DMS114 treated with DMSO at 0.1 percent for 48 hours (cell line): Measurements from ENCODE around the gene POLR3H.
"Not testable (repeated sequence)": the region's sequence is repeated elsewhere in the genome, so short reads cannot be mapped to it uniquely, and the experiment has no call there.

Experiments
- DNase-seq: peaks from one replicate; lab custom pipeline; 2025; ENCODE audit not compliant: unreplicated experiment; lab: John Stamatoyannopoulos, UW

The POLR3H gene

DNA sequence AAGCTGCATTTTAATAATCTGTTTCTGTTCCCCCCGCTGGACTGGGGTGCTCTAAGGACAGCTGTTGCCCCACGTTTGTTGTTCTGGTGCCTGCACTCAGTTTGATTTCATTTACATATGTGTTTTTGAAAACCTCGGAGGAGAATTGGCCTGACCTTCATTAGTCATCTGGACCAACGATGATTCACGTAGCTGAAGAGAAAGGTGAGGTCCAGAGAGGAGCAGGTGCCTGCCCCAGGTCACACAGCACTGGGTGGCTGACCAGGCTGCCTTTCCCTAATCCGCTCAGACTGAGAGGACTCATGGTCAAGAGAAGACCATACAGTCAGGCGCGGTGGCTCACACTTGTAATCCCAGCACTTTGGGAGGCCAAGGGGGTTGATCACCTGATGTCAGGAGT, 20.3 kb upstream of the POLR3H start:
- DNase-seq = no peak

DNA sequence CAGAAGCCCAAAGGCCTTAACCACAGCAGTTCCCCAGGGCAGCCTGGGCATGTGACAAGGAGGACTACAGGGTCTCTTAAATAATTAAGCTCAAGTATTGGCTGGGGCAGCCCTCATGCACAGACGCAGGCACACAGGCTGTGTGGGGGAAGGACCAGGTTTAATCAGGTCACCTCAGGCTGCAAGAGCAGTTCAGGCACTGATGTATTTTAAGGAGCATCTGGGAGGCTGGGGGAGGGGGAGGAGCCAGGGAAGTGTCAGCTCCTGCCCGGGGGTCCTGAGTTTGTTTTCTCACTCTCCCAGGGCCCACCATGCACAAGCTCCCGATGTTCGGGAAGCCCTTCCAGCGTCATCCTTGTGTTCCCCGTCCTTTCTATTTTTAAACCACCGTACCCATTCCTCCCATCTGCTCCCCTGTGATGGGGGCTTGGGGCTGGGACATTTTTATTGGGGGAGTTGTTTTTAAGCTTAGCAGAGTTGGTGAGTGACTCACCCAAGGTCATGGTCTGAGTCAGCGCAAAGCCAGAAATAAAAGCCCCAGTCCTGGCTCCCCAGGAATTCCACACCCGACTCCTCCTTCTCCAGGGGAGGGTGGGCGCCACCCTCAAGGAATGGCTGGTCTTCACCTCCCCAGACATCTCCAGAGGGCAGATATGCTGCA, 18.9 kb upstream of the POLR3H start:
- DNase-seq = no peak

DNA sequence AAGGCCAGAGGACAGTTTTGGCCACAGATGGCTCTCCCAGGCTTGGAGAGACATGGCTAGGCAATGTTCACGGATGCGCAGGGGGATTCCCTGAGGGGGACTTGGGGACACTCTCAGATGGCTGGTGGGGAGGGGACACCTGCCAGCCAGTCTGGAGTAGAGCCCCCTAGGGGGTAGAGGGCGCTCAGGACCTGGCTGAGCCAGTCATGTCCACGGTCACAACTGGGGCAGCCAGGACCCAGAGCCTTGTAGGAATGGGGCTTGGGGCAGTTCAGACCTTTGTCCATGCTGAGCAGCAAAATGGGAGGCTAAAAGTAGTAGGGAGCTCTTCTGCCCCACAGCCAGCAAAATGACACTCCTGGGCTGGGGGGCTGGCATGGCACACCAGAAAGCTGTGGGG, 18.2 kb upstream of the POLR3H start:
- DNase-seq = no peak

DNA sequence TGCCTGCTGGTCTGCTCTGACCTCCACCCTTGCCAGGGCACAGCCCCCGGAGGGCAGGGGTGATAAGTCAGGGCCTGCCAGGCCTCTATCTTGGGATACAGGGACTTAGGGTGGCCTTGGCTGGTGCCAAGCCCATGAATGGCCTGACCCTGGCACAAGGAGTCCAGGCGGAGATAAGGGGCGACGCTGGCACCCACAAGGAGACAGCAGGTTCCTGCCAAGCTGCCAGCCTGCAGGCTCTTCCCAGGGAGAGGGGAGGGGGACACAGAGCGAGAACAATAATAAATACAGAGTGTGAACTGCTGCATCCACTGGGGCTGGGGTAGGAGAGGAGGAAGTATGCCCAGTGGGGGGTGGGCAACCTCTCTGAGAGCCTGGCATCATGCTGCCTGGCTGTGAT, 17.5 kb upstream of the POLR3H start:
- no peak for DNase-seq

DNA sequence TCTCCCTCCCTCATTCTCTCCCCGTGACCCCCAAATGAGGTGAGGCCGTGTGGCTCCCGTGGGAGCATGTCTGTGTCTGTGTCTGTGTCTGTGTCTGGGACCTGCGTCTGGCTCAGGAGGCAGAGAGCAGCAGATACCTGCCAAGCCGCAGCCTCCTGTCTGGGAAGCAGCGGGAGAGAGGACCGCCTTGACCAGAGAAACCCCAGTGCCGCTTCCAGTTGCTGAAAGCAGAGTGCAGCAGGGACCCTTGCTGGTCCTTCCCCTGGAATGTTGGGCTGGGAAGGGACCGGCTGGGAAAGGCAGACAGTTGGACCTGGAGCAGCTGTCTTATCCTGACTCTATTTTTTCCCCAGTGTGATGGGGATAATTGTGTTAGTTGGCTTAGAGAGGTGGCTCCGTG, 17.1 kb upstream of the POLR3H start:
- DNase-seq = no peak

DNA sequence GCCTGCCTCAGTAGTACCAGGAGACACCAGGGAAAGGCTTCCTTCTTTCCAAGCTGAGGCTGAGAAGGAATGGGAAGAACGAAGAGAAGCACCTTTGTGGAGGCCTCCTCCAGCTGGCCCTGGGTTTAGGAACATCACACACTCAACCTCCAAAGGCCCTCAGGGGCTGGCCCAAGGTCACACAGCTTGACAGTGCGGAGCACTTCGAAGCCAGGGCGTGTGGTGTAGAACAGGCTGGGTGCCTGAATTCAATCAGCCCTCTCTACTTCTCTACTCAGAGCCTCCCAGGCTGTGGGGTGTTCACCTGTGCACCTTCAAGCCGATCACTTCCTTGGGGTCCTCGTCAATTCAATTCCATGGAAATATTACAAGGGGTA, 15.8 kb upstream of the POLR3H start:
- DNase-seq = no peak

- not testable (repeated sequence) for DNase-seq
Measured at GRCh38 chr22:41558241-41558630, 14.0 kb upstream of the POLR3H start.

- DNase-seq = no peak
Measured at GRCh38 chr22:41557401-41558240, 13.4 kb upstream of the POLR3H start.

DNA sequence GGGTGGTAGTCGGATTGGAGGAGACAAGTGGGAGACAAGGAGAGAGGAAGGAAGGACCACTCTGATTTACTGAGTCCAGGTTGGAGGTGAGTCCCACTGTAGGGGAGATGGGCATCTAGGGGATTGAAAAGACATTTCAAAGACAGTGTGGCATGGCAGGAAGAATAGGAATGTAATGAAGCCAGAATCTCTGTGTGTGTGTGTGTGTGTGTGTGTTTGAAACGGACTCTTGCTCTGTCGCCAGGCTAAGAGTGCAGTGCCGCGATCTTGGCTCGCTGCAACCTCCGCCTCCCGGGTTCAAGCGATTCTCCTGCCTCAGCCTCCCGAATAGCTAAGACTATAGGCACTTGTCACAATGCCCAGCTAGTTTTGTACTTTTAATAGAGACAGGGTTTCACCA, 12.3 kb upstream of the POLR3H start:
- DNase-seq = no peak

DNA sequence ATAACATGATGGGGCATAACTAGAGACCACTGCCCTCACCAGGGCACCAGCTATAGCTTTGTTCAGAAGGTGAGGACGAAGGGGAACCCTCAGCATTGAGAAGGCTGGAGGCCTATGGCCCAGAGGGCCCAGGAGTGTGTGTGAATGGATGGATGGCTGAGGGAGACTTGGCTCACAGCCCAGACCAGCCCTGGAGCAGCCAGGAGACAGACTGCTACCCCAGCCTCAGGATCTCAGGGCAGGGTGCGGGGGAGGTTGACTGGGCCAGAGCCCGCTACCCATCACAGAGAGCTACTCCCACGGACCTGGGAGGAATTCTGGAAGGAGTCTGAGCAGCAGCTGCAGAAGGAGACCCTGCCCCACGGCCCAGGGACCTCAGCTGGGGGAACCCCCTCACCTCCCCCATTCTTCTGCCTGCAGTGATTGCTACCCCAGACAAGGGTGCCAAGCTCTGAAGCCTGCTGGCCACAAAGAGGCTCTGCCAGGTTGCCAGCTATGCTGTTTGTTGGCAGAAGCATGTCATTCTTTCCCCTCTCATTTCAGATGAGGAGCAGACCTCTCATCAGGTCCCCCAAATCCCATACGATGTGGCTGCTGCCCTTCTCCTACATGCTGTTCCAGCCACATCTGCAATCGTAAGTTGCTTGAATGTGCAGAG, 11.2 kb upstream of the POLR3H start:
- no peak for DNase-seq

DNA sequence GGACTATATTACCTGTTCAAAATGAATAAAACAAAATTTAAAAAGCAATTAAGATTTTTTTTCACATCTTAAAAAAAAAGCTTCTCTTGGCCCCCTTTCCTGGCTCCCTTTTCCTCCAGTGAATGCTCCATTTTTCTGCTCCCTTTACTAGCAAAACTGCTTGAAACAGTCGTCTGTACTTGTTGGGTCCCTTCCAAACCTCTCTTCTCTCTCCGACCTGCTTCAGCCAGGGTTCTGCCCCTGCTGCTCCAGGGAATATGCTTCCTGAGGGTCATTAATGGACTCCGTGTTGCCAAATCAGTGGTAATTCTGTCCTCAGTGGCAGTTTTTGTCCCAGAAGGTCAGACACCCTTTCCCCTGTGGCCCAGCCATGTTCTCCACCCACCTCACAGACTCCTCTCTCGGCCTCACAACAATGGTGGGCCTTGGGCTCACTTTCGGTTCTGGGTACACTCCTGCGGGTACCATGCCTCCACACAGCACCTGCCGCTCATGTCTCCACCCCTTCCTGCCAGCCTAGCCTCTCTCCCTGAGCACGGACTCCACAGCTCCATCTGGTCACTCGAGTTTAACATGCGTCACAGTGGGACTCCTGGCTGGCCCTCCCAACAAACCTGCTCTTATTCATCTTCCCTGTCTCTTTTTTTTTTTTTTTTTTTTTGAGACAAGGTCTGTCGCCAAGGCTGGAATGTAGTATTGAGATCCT, 7.8 kb upstream of the POLR3H start:
- DNase-seq = no peak

DNA sequence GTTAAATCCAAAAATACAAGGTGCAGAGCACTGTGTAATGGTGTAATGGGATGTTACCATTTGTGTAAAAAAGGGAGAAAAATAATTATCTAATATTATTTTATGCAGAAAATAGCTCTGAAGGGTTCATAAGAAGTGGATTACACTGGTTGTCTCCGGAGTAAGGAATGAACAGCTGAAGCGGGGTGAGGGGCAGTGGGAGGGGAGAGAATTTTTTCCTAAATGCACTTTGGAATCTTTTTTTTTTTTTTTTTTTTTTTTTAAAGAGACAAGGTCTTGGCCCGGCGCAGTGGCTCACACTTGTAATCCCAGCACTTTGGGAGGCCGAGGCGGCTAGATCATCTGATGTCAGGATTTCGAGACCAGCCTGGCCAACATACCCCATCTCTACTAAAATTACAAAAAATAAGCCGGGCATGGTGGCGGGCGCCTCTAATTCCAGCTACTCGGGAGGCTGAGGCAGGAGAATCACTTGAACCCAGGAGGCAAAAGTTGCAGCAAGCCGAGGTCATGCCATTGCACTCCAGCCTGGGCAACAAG, 6.8 kb upstream of the POLR3H start:
- DNase-seq = no peak

DNA sequence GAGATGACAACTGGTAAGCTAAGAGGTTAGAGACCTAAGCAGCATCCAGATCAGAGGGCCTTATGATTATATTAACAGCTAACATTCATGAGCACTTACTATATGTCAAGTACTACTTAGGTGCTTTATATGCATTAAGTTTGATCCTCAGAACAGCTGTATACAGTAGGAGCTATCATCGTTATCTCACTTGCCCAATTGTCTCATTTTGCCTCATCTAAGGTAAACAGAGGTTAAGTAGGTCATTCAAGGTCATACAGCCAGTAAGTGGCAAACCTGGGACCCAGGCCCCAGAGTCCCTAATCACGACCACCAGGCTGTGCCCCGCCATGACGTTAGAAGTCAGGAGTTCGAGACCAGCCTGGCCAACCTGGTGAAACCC, 4.6 kb upstream of the POLR3H start:
- DNase-seq = no peak

DNA sequence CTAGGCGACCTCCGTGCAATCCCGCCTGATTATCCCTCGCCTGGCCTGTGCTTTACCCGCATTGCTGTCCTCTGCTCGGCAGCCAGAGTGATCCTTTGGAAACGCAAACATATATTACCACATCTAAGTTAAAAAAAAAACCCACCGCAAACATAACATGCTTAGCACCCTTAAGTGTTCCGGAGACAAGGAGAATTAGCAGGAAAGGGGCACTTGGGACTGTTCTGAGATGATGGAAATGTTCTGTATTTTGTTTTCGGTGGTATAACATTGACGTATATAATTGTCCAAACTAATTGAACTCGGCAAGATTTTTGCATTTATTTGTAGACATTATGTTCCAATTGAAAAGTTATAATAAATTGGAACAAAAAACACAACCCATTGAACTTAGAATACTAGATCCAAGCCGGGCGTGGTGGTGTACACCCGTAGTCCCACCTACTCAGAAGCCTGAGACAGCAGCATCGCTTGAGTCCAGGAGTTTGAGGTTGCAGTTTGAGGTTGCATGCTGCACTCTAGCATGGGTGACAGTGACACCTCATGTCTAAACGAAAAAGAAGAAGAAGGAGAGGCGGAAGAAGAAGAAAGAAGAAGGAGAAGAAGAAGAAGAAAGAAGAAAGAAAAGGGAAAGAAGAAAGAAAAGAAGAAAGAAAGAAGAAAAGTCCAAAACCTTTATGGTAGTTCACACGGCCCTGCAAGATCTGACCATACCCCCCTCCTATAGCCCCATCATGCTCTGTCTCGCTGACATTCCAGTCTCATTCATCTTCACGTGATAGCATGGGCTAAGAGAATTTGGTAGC, 604 bp upstream of the POLR3H start:
- DNase-seq = no peak

DNA sequence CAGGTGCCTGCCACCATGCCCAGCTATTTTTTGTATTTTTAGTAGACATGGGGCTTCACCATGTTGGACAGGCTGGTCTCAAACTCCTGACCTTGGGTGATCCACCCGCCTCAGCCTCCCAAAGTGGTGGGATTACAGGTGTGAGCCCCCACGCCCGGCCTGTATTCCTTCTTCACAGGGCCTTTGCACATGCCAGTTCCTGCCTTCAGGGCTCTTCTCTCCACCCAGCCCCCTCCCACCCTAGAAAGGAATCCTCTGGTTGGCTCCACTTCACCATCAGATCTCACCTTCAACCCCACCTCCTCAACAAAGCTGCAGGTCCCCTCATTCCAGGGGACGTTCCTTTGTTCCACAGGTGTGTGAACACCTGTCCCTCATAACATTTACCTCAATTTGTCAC, 2.0 kb downstream of the POLR3H start:
- DNase-seq = no peak

GRCh38 chr22:41541484-41541883, 2.8 kb downstream of the POLR3H start:
- DNase-seq = no peak

GRCh38 chr22:41540365-41540764, 3.9 kb downstream of the POLR3H start:
- no peak for DNase-seq

DNA sequence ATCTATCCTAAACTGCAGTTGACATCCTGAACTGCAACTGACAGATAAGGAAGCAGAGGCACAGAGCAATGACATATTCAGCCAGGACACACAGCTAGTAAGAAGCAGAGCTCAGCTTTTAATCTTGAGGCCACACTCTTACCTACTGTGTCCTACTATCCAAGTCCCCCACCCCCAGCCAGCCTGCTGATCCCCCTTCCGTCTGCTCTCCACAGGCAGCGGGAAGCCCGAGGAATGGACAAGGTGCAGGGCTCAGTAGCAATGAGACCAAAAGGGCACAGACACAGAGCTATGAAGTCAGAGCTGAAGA, 4.3 kb downstream of the POLR3H start:
- DNase-seq = no peak

- no peak for DNase-seq
Measured at GRCh38 chr22:41539146-41540005, 4.9 kb downstream of the POLR3H start.

GRCh38 chr22:41538583-41538982, 5.7 kb downstream of the POLR3H start:
- DNase-seq = no peak
